HG03060 (cell line): ENCODE data around the gene GNG14.
"Not testable (repeated sequence)": the region's sequence is repeated elsewhere in the genome, so short reads cannot be mapped to it uniquely, and the experiment has no call there.

Experiments
- ATAC-seq: cut with Tn5 transposase; IDR thresholded peaks from one replicate; pipeline ENCODE4 v1.9.1; 2021; ENCODE audit warnings: low read depth, moderate number of reproducible peaks; ENCODE audit not compliant: unreplicated experiment

The GNG14 gene

DNA sequence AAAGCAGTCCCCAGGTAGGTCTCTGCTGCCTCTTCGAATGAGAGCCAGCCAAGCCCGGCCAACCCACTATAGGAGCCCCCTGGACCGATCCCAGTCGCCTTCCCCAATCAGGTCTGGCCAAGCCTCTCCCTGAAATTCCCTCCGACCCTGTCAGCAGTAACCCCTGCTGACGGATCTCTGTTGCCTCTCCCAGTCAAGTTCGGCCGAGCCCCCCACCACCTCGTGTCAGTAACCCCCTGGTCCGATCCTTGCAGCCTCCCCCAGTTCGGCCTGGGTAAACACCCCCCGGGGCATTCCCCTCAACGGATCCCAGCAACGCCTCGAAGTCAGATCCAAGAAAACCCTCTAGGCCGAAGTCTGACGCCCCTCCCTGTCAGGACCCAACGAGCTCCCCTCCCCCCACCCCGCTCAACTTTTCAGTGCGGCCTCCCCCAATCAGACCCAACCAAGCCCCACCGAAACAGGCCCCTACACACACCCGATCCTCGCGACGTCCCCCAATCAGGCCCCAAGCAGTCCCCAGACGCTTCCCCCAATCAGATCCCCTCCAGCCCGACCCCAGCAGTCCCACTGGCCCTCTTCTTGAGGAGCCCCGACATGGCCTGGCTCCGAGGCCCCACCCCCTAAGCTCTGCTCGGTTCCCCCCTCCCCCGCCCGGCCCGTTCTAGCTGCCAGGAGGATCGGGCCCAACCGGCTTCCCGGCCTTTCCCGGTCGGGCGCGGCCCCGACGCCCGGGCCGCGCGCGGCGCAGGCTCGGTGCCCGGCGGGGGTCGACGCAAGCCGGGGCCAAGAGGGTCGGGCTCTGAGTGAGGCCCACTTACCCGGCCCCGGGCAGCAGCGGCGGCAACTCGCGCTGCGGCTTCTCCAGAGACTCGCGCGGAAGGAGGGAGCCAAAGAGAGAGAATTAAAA is 34.1 kb downstream of the GNG14 start:
- ATAC-seq: no peak

DNA sequence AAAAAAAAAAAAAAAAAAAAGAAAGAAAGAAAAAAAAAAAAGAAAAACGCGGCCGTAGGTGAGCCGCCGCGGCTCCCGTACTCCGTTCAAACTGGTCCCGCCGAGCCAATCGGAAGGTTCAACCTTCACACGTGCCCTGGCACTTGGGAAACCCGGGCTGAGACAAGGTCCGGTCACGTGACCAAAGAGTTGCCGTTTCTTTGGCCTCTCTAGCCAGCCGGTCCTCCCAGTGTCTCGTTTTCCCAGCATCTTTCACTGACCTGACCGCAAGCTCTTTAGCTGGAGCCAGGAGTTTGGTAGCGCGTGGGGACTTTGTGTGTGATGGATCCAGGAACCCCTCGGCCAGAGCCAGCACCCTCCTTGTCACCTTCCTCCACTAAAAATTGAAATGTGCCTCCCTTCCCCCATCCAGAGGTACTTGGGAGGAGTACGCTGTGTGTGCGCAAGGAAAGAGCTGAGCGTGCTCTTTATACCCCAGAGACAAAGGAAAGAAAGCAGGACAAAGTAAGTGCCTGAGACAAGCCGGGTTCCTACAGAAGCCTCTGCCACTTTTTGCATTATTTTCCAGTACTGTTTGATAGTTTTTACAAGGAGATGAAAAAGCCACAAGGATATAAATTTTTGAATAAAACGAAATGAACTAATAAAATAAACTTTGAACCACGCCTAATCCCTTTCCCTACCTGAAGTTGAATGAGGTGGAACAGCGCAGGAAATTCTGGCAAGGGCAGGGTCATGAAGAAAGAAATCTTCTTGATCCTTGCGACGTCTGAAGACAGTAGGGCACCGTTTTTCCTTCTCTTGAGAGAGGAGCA is 35.0 kb downstream of the GNG14 start:
- peak; percentile 71 for ATAC-seq

DNA sequence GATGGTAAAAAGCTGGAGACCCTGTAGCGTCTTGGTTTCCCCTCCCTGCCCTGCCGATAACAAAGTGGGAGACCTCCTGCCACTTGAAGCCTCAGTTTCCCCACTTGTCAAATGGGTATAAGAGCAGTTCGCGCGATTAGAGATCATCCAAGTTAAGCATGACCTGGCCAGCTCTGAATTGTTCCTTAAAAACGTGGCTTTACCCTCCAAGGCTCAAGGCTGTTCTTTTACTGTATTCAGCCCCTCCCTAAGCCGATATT is 35.5 kb downstream of the GNG14 start:
- no peak for ATAC-seq

DNA sequence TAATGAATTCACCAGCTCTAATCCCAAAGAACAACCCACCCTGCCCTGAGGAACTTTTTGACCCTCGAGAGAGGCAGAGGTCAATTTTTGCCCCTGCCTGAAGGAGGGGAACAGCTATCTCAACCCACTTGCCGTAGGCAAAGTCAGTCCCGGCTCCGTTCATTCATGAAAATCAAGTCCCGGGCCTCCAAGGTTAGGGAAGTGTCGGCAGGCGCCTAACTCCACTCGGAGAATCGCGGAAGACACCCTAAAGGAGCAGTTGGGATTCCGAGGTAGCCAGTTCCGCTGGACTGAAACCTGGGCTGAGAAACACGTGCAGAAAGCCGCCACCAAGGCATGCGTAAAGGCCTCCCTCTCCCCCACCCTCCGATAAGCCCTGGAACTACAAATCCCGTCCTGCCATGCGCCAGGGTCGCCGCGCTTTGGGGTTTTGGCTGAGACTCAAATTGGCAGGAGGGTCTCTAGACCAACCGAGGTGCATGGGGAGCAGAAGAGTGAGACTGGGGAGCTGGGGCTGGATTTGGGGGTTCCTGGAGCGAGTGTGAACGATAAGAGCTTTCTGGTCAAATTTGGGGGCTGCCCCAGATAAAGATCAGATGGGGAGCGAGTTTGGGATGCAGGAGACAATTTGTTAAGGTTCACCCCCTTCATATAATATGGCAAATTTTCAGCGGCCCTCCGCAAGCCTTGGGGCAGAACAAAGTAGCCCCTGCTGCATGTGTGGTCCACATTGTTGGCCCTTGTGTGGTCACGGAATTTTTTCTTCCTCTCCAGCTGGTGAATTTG is 36.0 kb downstream of the GNG14 start, which contains the start of gene TNPO2:
TNPO2 (minus strand) TSS at position 292 of the 786 bp plus-strand sequence. CDS start 2,955 bp downstream, outside the sequence.
- ATAC-seq: no peak

DNA sequence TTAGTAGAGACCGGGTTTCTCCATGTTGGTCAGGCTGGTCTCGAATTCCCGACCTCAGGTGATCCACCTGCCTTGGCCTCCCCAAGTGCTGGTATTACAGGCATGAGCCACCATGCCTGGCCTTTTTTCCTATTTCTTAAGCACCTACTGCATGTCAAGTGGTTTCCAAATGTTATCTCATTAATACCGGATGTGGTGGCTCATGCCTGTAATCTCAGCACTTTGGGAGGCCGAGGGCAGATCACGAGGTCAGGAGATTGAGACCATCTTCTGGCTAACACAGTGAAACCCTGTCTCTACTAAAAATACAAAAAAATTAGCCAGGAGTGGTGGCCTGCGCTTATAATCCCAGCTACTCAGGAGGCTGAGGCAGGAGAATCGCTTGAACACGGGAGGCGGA is 37.8 kb downstream of the GNG14 start:
- not testable (repeated sequence) for ATAC-seq

DNA sequence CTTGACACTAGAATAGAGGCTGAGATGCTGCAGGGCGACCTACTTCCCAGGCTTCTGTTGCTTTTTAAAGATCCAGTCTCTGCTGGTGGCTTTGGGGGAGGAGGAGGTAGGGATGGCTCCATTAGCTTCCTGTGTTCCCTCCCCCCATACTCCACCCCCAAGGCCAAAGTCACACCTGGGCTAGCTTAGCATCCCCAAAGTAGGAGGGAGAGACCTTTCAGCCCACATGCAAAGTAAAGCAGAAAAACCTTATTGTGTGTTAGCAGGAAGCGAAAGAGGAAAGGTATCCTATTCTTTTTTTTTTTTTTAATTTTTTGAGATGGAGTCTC is 39.2 kb downstream of the GNG14 start:
- no peak for ATAC-seq

DNA sequence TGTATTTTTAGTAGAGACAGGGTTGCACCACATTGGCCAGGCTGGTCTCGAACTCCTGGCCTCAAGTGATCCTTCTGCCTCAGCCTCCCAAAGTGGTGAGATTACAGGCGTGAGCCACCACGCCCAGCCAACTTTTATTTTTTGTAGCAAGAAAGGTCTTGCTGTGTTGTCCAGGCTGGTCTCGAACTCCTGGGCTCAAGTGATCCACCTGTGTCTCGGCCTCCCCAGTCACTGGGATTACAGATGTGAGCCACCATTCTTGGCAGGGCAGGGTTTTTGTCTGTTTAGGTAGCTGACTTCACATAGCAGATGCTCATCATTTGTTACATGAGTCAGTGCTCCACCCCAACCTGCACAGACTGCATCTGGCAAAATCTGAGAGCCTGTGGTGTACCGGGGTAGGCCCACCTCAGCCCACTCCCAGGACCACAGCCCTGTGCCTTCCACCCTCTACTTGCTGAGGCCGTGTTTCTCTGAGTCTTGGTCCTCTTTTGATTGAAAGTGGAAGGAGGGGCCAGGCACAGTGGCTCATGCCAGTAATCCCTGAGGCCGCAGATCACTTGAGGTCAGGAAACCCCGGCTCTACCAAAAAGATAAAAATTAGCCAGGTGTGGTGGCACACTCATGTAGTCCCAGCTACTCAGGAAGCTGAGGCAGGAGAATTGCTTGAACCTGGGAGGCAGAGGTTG is 40.1 kb downstream of the GNG14 start:
- ATAC-seq: no peak

DNA sequence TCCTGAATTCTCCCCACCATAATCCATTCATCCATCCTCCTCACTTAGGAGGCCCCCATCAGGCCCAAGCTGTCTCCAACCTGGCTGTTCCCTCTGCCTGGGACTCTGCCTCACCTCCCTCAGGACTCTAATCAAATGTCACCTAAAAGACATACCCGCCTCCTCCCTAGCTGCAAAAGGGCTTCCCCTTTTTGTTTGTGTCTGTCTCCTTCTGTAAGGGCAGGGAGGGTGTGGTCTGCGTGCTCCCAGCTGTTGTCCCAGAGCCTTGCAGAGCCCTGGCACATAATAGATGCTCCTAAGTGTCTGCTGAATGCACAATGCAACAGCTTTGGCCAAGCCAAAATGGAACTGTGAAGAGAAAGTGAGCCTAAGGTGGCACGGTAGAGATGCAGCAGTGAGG is 42.3 kb downstream of the GNG14 start:
- ATAC-seq: no peak

DNA sequence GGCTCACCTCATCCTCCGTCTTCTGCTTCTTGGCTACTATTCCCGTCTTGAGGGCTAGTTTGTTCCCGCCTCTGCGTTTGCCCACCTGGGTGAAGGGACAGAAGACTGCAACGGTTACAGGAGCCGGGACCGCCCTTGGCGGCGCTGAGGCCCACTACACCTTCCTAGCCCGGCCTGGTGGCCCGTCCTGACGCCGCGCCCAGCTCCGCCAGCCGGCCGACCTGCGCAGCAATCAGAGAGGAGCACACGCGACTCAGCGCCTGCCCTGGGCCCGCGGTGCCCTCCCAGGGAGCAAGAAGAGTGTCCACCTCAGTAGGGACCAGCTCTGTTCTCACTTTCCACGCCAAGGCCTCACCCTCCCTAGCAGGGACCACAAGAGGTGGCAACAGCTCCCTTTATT is 43.5 kb downstream of the GNG14 start:
- no peak for ATAC-seq

DNA sequence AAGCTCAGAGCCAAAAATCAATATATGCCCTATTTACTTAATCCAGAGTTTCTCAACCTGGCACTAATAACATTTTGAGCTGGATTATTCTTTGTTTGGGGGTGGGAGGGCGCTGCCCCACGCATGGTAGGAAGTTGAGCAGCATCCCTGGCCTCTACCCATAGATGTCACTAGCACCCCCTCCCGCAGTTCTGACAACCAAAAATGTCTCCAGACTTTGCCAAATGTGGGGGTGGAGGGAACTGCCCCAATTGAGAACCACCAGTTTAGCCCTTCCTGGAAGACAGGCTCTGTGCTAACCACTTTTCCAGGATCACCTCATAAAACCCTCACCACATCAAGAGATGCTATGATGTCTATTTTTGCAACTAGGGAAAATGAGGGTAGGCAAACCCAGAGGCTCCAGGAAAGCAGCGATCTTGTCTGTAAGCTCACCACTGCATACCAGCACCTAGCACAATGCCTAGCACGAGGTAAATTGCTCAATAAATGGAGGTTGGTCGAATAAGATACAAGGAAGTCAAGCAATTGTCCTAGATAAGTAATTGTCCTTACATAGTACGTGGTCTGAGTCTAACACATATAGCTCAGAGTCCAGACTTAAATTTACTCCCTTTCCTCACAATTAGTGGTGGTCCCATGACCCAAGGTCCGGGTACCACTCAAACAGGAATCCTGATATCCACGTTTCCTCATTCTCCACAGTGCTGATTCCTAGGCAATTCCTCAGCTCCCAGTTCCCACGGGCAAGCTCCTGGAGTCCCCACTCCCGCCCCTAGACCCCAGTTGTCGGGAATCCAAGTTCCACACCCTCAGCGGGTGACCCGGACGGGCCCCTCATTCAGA is 45.8 kb downstream of the GNG14 start:
- ATAC-seq: no peak

DNA sequence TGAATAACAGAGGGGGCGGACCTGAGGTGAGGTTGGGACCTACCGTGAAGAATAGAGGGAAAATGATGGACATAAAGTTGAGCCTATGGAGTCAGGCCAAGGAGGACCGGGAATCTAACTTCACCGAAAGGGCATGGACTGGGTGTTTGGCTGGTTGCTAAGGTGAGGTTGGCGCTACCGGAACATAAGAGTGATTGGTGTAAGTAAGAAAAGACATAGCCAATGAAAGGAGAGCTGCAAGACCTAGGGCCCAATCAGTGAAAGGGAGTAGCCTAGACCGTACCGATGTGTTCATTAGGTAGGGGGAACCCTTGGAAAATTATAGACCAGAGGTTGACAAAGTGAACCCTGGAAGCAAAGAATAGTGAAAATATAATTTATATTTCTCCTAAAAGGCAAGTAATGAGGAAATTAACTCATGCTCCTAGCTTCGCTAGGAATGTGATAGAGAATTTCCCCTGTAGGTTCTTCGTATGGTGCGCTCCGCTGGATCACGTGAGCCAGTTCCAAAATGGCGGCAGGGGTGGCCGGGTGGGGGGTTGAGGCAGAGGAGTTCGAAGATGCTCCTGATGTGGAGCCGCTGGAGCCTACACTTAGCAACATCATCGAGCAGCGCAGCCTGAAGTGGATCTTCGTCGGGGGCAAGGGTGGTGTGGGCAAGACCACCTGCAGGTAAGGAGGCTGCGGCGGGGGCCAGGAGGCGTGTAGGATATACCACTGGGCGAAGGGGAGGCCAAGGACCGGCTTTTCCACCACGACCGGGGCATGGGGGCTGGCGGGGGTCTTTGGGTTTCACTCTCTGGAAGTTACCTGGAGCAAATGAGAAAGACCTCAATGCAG is 49.4 kb downstream of the GNG14 start, which contains the start of gene GET3:
GET3 (plus strand) TSS at position 503 of the 840 bp plus-strand sequence; CDS start at position 512, 9 bp downstream.
- peak; percentile 61 for ATAC-seq

DNA sequence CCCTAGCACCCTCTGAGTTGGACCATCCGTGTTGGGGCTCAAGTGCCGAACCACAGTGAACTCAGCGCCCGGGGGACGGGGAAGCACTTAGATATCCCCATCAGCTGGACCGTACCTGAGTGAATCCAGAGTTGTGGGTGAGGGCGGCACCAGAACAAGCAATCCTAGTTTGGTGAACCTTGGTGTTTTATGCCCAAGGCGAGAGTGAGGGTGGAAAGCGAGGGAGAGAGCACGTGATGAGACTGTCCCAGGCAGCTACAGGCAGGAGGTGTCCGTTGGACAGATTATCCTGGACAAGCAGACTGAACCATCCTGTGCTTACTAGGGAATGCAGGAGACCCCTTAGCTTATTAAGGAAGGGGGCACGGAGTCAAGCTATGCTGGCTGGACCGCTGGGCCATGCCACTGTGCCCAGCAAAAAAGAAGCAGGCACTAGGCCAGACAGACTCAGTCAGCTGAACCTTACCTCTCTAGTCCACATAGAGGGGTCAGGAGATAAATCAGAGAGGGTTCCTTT is 50.1 kb downstream of the GNG14 start:
- ATAC-seq: no peak
